OCI-LY7 (cell line): Measurements from ENCODE around the gene GTF2B. TPM values are rescaled to one million over a fixed set of nuclear protein-coding genes. Genes with fewer than 3 reads are reported as not detected.

Source experiments
- BruUV-seq: library from RNA; stranded (reverse); fragments of 400-500 nt; replicated peaks from 2 replicates; lab custom pipeline; 2021; lab: Mats Ljungman, UMichigan
- CTCF ChIA-PET: fragments of 300-600 bp; sonication (Branson Sonifier 250); formaldehyde crosslinking; loops from one replicate; lab custom pipeline; 2022; ENCODE audit warnings: antibody characterized with exemption; ENCODE audit not compliant: unreplicated experiment; lab: Charles Lee
- POLR2A ChIA-PET: fragments of 300-600 bp; sonication (Branson Sonifier 250); formaldehyde crosslinking; loops from one replicate; lab custom pipeline; 2022; ENCODE audit warnings: antibody characterized with exemption; lab: Charles Lee
- DNase-seq: peaks from one replicate; pipeline ENCODE4 v3.0.0-alpha.2; 2015; ENCODE audit warnings: low spot score
- H2AFZ ChIP-seq: fragments of 200-600 bp; sonication (generic), shearing (Covaris generic); 2 replicates; pipeline ENCODE4 v1.6.1; 2014; ENCODE audit warnings: mild to moderate bottlenecking, antibody characterized with exemption, low read length, moderate library complexity
- H3K27ac ChIP-seq: fragments of 200-600 bp; sonication (generic); 2 replicates; pipeline ENCODE4 v1.5.1; 2014; ENCODE audit warnings: mixed run types, low read depth, mild to moderate bottlenecking, moderate library complexity, low read length, inconsistent platforms; ENCODE audit not compliant: poor library complexity, severe bottlenecking
- H3K36me3 ChIP-seq: fragments of 200-600 bp; sonication (generic); 2 replicates; pipeline ENCODE4 v1.6.1; 2014; ENCODE audit warnings: mild to moderate bottlenecking, antibody characterized with exemption, low read length, moderate library complexity, mixed read lengths; ENCODE audit not compliant: insufficient read depth
- H3K4me1 ChIP-seq: fragments of 200-600 bp; sonication (generic); 2 replicates; pipeline ENCODE4 v1.5.1; 2014; ENCODE audit warnings: mild to moderate bottlenecking, low read length; ENCODE audit not compliant: insufficient read depth, poor library complexity, severe bottlenecking
- H3K4me2 ChIP-seq: fragments of 200-600 bp; sonication (generic); 2 replicates; pipeline ENCODE4 v1.6.1; 2014; ENCODE audit warnings: mild to moderate bottlenecking, low read length
- H3K4me3 ChIP-seq: fragments of 200-600 bp; sonication (generic); 2 replicates; pipeline ENCODE4 v1.5.1; 2014; ENCODE audit warnings: mild to moderate bottlenecking, low read depth, low read length; ENCODE audit not compliant: poor library complexity, severe bottlenecking
- H3K79me2 ChIP-seq: fragments of 200-600 bp; sonication (generic); 2 replicates; pipeline ENCODE4 v1.6.1; 2016; ENCODE audit warnings: low read depth, mild to moderate bottlenecking, low read length, moderate library complexity, mixed read lengths; ENCODE audit not compliant: insufficient read depth
- H3K9me2 ChIP-seq: fragments of 200-600 bp; sonication (generic); 2 replicates; pipeline ENCODE4 v1.6.1; 2016; ENCODE audit warnings: mild to moderate bottlenecking, low read length, mixed read lengths; ENCODE audit not compliant: insufficient read depth
- H3K9me3 ChIP-seq: fragments of 200-600 bp; sonication (generic); 2 replicates; pipeline ENCODE4 v1.6.1; 2014; ENCODE audit warnings: mild to moderate bottlenecking, mixed run types, low read length, mixed read lengths
- H4K20me1 ChIP-seq: fragments of 200-600 bp; sonication (generic); 2 replicates; pipeline ENCODE4 v1.6.1; 2014; ENCODE audit warnings: mild to moderate bottlenecking, antibody characterized with exemption, low read length, moderate library complexity, mixed read lengths; ENCODE audit not compliant: insufficient read depth
- EZH2phosphoT487 ChIP-seq: fragments of 200-600 bp; sonication (generic); IDR thresholded peaks from 2 replicates; pipeline ENCODE4 v1.6.1; 2018; ENCODE audit warnings: low read depth, borderline replicate concordance, mild to moderate bottlenecking, mixed run types, antibody characterized with exemption, low read length, moderate library complexity, mixed read lengths
- intact Hi-C: fragments of 100-400 bp; cut with micrococcal nuclease; formaldehyde crosslinking; loops from one replicate; pipeline ENCODE4 v1.10.0; 2022; ENCODE audit not compliant: unreplicated experiment
- total RNA-seq, 2 experiments: library from RNA; depleted of rRNA in 1 of 2; stranded (reverse); fragments of >200 nt in 1 of 2; shearing (Covaris generic) in 1 of 2; gene quantifications; 2 replicates each; pipeline ENCODE4 v1.2.3, GENCODE V29; 2014 to 2022
- TF ChIP-seq, protein P1 (sequence below): fragments of 200-600 bp; sonication (generic); conservative IDR thresholded peaks from 2 replicates; pipeline ENCODE4 v1.5.1; 2014; ENCODE audit warnings: mild to moderate bottlenecking, antibody characterized with exemption, low read length, moderate library complexity, mixed read lengths

The GTF2B gene
- total RNA-seq, 2 experiments from 2014 or later, result 28.9 to 40.3 TPM

GRCh38 chr1:88877382-88877825 is 14.0 kb downstream of the GTF2B start:
- Histone ChIP-seq H3K4me1 (no peaks in the 10 kb centered on the region), H4K20me1 (no peaks in the 10 kb centered on the region; the same call in 1 of the 2 replicates), H3K9me2 (no peaks in the 10 kb centered on the region), H3K27ac (no peak overlapping the region), H3K9me3 (no peaks in the 10 kb centered on the region), H3K4me3 (no peak overlapping the region), H3K79me2 (peaks cover 50% of the 10 kb centered on the region; the same call in 1 of the 2 replicates), H3K4me2 (no peak overlapping the region), H3K36me3 (peaks cover 64% of the 10 kb centered on the region), H2AFZ (no peak overlapping the region)
- no TSS peak for BruUV-seq
- ChIA-PET CTCF (no interaction called here), POLR2A (interaction anchor here (0.6 to 2.4 kb wide), 5 partner anchors 10 to 1751 kb away, joined by 3 to 10 read pairs (median 3); partner anchors contain the start of gene PKN2)
- DNase-seq, result peak; percentile 58
- TF ChIP-seq, protein P1, sequence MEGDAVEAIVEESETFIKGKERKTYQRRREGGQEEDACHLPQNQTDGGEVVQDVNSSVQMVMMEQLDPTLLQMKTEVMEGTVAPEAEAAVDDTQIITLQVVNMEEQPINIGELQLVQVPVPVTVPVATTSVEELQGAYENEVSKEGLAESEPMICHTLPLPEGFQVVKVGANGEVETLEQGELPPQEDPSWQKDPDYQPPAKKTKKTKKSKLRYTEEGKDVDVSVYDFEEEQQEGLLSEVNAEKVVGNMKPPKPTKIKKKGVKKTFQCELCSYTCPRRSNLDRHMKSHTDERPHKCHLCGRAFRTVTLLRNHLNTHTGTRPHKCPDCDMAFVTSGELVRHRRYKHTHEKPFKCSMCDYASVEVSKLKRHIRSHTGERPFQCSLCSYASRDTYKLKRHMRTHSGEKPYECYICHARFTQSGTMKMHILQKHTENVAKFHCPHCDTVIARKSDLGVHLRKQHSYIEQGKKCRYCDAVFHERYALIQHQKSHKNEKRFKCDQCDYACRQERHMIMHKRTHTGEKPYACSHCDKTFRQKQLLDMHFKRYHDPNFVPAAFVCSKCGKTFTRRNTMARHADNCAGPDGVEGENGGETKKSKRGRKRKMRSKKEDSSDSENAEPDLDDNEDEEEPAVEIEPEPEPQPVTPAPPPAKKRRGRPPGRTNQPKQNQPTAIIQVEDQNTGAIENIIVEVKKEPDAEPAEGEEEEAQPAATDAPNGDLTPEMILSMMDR, result peak; percentile 88
- no peak for TF ChIP-seq EZH2phosphoT487
- intact Hi-C loops, result loop anchor here (1.0 kb wide), 1 partner anchor 222 kb away; no protein-coding TSS in a partner anchor

- TF ChIP-seq, protein P1, result no peak
- no peak for TF ChIP-seq EZH2phosphoT487
- no peaks in the 10 kb centered on the region for H3K4me1 ChIP-seq
- no peaks in the 10 kb centered on the region for H3K9me2 ChIP-seq
- no peaks in the 10 kb centered on the region for H3K9me3 ChIP-seq
- no peak overlapping the region for H3K27ac ChIP-seq
- no peak for DNase-seq
- H2AFZ ChIP-seq, result no peak overlapping the region
- H4K20me1 ChIP-seq, result no peaks in the 10 kb centered on the region; the same call in 1 of the 2 replicates
- CTCF ChIA-PET, result no interaction called here
- intact Hi-C loops, result loop anchor here (1.0 kb wide), 1 partner anchor 221 kb away; no protein-coding TSS in a partner anchor
- peaks cover 51% of the 10 kb centered on the region; the same call in 1 of the 2 replicates for H3K79me2 ChIP-seq
- no peak overlapping the region for H3K4me3 ChIP-seq
- peaks cover 62% of the 10 kb centered on the region for H3K36me3 ChIP-seq
- BruUV-seq, result no TSS peak
- POLR2A ChIA-PET, result interaction anchor here (0.5 to 2.4 kb wide), 10 partner anchors 9 to 1751 kb away, joined by 3 to 10 read pairs (median 4); partner anchors contain the start of gene PKN2
- no peak overlapping the region for H3K4me2 ChIP-seq
Observed at GRCh38 chr1:88876573-88877365, 14.6 kb downstream of the GTF2B start.
